Skeletal muscle tissue (tissue), 4 donors: Measurements from ENCODE around the gene P4HB. TPM values are rescaled to one million over a fixed set of nuclear protein-coding genes. Genes with fewer than 3 reads are reported as not detected.

Experiments
- H3K27ac ChIP-seq: one replicate; pipeline ENCODE4 v1.7.0; 2013; ENCODE audit warnings: mild to moderate bottlenecking, low read depth, low read length, inconsistent platforms
- H3K27me3 ChIP-seq, 3 donors: one replicate each; pipeline ENCODE4 v1.7.0; 2013; ENCODE audit warnings: low read length in 3 of 3; ENCODE audit not compliant: control insufficient read depth in 3 of 3, insufficient read depth in 3 of 3
- H3K36me3 ChIP-seq, 3 donors: one replicate each; pipeline ENCODE4 v1.7.0; 2013; ENCODE audit warnings: low read length in 3 of 3; ENCODE audit not compliant: control insufficient read depth in 3 of 3, insufficient read depth in 3 of 3
- H3K4me1 ChIP-seq, 3 donors: one replicate each; pipeline ENCODE4 v1.7.0; 2013; ENCODE audit warnings: low read length in 3 of 3, mild to moderate bottlenecking in 3 of 3; ENCODE audit not compliant: control insufficient read depth in 3 of 3, insufficient read depth in 3 of 3
- H3K4me3 ChIP-seq, 3 donors: one replicate each; pipeline ENCODE4 v1.7.0; 2013; ENCODE audit warnings: low read length in 3 of 3
- H3K9ac ChIP-seq, 3 donors: one replicate each; pipeline ENCODE4 v1.7.0; 2013; ENCODE audit warnings: low read length in 3 of 3, mild to moderate bottlenecking in 3 of 3, moderate library complexity in 2 of 3, low read depth in 1 of 3
- H3K9me3 ChIP-seq, 3 donors: one replicate each; pipeline ENCODE4 v1.7.0; 2013; ENCODE audit warnings: low read length in 3 of 3; ENCODE audit not compliant: control insufficient read depth in 3 of 3
- total RNA-seq: library from RNA; depleted of rRNA; stranded (reverse); fragments of >200 nt; gene quantifications from one replicate; pipeline ENCODE4 v1.2.3, GENCODE V29; 2014
- donor health status: Osteomylitis.

Gene P4HB
- total RNA-seq, 1 donor from 2014 or later = 264 TPM

DNA sequence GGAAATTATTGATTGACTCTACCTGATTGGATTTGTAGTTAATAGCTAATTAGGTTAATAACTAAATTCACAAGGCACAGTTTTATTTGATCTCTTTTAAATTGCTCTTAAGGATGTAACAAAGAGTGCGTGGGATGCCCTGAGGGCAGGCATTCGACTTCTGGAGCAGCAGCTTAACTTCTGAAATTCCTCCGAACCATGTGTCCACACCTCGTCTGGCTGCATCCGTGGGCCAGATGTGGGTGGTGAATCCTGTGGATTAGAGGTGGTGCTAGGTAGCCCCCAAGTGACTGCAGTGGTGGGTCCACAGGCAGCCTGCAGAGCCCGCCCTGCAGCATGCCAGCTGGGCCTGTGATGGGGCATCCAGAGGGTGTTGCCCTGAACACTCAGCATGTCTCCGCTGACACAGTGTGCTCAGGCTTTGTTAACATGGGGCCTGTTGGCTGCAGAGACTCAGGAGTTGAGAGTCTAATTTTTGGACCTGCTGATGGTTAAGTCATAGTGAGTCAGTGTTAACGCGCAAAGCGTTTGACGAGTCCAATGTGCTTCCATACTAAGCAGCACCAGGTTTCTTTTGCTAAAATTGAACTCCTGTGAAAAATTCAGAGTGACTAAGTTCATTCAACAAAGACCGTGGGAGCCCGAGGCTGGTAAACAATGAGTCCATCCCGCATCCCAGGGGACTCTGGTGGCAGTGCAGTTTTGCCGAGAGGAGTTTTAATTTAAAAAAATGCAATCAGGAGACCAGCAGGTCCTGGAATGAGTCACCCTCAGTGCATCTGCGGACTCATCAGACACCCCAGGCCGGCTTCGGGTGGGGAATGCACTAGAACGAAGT lies 37.9 kb upstream of the P4HB start:
- Histone ChIP-seq H3K27me3 (peaks cover 0 to 2% (median 0%) of the 10 kb centered on the region in 3 donors), H3K4me1 (peaks cover 2 to 10% (median 5%) of the 10 kb centered on the region in 3 donors), H3K4me3 (no peak overlapping the region), H3K36me3 (peaks cover 42 to 45% (median 43%) of the 10 kb centered on the region in 3 donors), H3K9me3 (no peaks in the 10 kb centered on the region), H3K27ac (no peak overlapping the region), H3K9ac (peak overlapping the region in 1 of 3 donors; percentile 14)

DNA sequence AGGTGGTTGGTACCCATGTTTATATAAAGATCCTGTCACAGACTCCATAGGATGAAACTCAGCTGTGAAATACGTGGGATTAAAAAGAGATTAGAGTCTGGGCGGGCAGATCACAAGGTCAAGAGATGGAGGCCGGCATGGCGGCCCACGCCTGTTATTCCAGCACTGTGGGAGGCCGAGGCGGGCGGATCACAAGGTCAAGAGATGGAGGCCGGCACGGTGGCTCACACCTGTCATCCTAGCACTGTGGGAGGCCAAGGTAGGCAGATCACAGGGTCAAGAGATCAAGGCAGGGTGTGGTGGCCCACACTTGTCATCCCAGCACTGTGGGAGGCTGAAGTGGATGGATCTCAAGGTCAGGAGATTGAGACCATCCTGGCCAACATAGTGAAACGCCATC lies 35.1 kb upstream of the P4HB start:
- Histone ChIP-seq H3K36me3 (peaks cover 39 to 43% (median 42%) of the 10 kb centered on the region in 3 donors), H3K9me3 (no peaks in the 10 kb centered on the region), H3K27ac (no peak overlapping the region), H3K4me3 (no peak overlapping the region), H3K27me3 (no peaks in the 10 kb centered on the region), H3K9ac (no peak overlapping the region), H3K4me1 (peaks cover 4 to 11% (median 8%) of the 10 kb centered on the region in 3 donors)

DNA sequence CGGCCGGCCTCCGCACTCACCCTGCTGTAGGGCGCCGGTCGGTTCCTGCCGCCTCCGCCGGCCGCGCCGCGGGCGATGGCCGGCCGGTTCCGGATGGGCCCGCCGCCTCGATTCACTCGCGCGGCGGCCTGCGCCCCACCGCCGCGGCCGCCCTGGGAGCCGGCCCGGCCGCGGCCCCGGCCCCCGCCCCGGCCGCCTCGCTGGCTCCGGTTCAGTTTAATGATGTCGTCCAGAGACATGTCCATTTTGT lies 30.9 kb upstream of the P4HB start:
- no peaks in the 10 kb centered on the region for H3K9me3 ChIP-seq
- peaks cover 21 to 37% (median 34%) of the 10 kb centered on the region in 3 donors for H3K4me1 ChIP-seq
- peak overlapping the region in 1 of 3 donors; percentile 86 for H3K4me3 ChIP-seq
- H3K36me3 ChIP-seq = peaks cover 35 to 47% (median 41%) of the 10 kb centered on the region in 3 donors
- H3K27ac ChIP-seq = peak overlapping the region; percentile 62
- H3K9ac ChIP-seq = peak overlapping the region; percentile 85 to 93 (median 86)
- no peaks in the 10 kb centered on the region for H3K27me3 ChIP-seq

DNA sequence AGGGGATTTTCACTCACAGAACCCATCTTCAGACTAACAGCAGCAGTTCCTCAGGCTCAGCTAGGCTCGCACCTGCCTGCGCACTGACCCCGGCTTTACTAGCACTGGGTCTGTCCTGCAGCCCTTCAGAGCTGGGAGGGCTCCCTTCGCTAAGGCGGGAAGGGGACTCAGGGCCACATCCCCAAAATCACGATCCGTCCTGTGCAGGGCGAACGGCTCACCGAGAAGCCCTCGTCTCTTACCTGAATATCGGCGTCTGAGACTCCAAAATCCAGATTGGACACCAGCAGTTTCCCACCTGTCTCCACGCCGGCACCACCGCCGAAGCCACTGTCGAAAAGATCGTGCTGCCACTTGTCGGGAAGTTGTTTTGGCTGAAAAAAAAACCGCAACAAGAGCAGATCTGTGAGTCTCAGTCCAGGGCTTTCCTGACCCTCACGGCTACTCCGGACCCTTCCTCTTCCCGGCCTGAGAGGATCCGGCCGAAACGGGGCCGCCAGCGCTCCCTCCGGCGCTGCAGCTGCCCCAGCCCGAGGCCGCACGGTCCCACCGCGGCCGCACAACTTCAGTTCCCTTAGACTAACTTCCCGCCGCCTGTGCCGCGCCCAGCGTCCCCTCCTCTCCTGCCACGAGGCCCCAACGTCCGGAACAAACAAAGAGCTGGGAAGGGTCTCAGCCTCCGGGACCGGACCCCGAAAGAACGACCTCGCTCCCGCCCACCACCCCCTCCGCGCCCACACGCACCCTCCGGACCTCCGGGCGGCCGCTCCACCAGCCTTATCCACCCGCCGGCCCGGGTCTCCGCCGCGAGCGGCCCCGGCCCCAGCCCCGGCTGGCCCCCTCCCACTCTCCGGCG lies 30.3 kb upstream of the P4HB start:
- peaks cover 26 to 42% (median 39%) of the 10 kb centered on the region in 3 donors for H3K4me1 ChIP-seq
- H3K9me3 ChIP-seq = no peaks in the 10 kb centered on the region
- peaks cover 34 to 51% (median 40%) of the 10 kb centered on the region in 3 donors for H3K36me3 ChIP-seq
- no peaks in the 10 kb centered on the region for H3K27me3 ChIP-seq
- H3K27ac ChIP-seq = peak overlapping the region; percentile 62
- peak overlapping the region; percentile 73 to 86 (median 85) for H3K9ac ChIP-seq
- H3K4me3 ChIP-seq = peak overlapping the region; percentile 79 to 86 (median 80)

DNA sequence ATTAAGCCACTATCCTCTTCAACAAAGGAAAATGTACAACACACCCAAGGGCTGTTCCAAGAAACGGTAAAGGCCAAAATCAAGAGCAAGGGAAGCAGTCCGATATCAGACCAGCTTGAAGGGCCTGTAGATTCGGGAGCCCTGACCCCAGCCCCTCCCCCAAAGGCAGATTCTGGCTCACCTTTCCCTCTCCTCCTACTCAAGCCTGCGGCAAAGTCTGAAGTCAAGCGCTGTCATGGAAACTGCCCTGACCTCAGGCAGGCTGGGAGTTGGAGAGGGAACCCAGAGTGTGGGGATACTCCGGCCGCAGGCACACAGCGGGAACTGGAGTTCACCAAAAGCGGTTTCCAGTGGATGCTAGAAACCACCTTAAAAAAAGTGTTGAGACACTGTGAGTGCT lies 29.3 kb upstream of the P4HB start:
- Histone ChIP-seq H3K27ac (no peak overlapping the region), H3K9me3 (no peaks in the 10 kb centered on the region), H3K4me3 (no peak overlapping the region), H3K36me3 (peaks cover 30 to 51% (median 37%) of the 10 kb centered on the region in 3 donors), H3K9ac (no peak overlapping the region), H3K27me3 (no peaks in the 10 kb centered on the region), H3K4me1 (peaks cover 37 to 53% (median 50%) of the 10 kb centered on the region in 3 donors)

DNA sequence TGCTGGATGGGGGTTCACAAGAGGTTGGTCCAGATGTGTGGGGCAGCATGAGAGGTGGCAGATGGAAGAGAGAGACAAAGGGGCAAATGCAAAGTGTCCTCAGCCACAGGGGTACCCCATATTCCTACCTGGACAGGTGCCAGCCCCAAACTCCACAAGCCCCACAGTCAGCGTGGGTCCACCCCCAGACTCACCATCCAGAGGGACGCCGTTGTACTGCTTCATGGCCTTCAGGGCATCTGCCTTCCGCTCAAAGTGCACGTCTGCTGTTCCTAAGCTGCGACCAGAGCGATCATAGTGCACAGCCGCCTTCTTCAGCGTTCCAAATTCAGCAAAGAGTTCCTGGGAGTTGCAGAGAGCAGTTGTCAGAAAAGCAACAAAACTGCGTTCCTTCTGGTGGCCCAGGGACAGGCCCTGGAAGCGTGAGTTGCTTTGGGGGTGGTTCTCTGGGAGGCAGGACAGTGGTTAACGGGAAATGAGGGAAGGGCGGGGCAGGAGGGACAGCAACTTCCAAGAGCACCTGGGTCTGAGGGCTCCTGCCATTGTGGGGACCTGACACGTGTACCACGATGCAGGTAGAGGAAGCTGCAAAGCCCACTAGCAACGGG lies 28.8 kb upstream of the P4HB start:
- Histone ChIP-seq H3K9ac (no peak overlapping the region), H3K27ac (no peak overlapping the region), H3K4me1 (peaks cover 42 to 58% (median 53%) of the 10 kb centered on the region in 3 donors), H3K36me3 (peaks cover 26 to 50% (median 33%) of the 10 kb centered on the region in 3 donors), H3K9me3 (no peaks in the 10 kb centered on the region), H3K27me3 (no peaks in the 10 kb centered on the region), H3K4me3 (no peak overlapping the region)

DNA sequence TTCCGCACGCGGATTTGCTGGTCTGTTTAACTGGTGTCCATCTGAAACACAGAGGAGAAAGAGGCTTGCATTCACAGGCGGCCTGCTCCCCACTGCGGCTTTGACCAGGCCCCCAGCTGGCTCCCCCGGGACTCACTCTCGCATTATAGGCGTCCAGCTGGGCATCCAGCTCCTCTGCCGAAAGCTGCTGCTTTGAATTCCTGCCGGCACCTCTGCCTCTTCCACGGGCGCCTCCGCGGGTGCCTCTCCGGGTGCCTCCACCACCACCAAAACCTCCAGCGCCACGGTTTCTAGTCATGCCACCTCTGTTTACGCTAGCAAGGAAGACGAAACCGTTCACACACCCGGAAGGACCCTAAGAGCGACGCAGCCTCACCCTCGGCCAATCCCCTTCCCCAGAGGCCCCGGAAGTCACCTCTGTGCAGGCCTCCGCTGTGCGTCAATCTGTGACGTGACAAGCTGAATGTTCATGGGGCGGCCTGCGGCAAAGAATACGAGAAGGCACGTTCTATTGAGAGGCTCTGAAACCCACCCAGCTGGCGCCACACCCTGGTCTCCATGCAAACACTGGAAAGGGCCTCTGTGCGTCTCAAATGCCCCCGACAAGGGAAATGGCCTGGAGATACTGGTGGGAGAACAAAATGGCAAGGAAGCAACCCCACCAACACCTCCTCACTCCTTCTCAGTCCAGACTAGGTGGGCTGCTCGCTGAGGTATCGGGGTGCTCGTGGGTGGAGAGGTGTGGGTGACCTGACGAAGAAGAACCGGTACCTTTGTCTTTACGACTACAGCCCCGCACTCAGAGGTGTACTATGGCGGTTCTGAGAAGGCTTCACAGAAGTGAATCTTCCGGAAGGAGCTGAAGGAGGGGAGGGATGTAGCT lies 28.0 kb upstream of the P4HB start:
- H3K9ac ChIP-seq = no peak overlapping the region
- no peak overlapping the region for H3K4me3 ChIP-seq
- peaks cover 26 to 50% (median 33%) of the 10 kb centered on the region in 3 donors for H3K36me3 ChIP-seq
- H3K9me3 ChIP-seq = no peaks in the 10 kb centered on the region
- peaks cover 42 to 60% (median 53%) of the 10 kb centered on the region in 3 donors for H3K4me1 ChIP-seq
- H3K27me3 ChIP-seq = no peaks in the 10 kb centered on the region
- no peak overlapping the region for H3K27ac ChIP-seq

DNA sequence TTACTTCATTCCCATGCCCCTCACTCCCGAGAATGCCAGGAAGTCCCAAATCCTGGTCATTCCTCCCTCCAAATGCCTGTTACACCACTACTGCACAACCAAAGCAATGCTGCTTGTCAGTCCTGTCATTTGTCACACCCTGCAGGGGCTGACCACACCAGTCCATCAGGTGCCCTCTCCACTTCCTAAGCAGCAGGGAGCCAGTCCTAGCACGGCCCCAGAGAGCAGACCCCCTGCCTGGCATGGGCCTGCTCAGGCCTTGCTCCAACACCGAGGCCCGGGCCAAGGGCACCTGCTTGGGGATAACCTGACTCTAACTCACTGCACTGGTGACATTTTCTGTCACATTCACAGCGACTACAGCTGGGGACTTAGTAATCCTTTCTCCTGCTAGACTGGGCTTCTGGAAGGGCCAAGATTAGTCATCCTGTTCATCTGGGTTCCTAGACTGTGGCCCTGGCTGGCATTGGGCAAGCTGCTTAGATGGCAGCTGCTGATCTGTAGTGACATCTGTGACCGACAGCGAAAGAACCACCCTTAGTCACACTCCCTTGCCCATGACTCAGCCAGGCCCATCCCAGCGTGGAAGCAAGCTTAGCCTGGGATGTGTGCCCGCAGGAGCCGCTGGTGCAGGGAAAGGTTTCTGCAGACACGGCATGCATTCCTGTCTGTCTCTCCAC lies 25.7 kb upstream of the P4HB start:
- H3K27ac ChIP-seq = peak overlapping the region; percentile 92
- H3K4me3 ChIP-seq = peak overlapping the region in 2 of 3 donors; percentile 22 to 38
- peak overlapping the region; percentile 40 to 75 (median 73) for H3K9ac ChIP-seq
- H3K27me3 ChIP-seq = no peaks in the 10 kb centered on the region
- peaks cover 42 to 54% (median 46%) of the 10 kb centered on the region in 3 donors for H3K4me1 ChIP-seq
- H3K9me3 ChIP-seq = no peaks in the 10 kb centered on the region
- peaks cover 30 to 50% (median 35%) of the 10 kb centered on the region in 3 donors for H3K36me3 ChIP-seq
